Measurements from ENCODE around the gene WEE2. TPM values are rescaled to one million over a fixed set of nuclear protein-coding genes. Genes with fewer than 3 reads are reported as not detected.
"Not testable (repeated sequence)": the region's sequence is repeated elsewhere in the genome, so short reads cannot be mapped to it uniquely, and the experiment has no call there.

Gene WEE2
- total RNA-seq, 4 donors from 2014 or later = 0.07 TPM; not detected in 3

GRCh38 chr7:141744131-141744530, 36.0 kb downstream of the WEE2 start:
- Histone ChIP-seq H3K36me3 (no peaks in the 10 kb centered on the region), H3K27ac (no peak overlapping the region), H3K27me3 (no peaks in the 10 kb centered on the region), H3K4me1 (peaks cover 0 to 4% of the 10 kb centered on the region in 2 donors), H3K9me3 (no peaks in the 10 kb centered on the region), H3K4me3 (no peak overlapping the region)
- no peak for DNase-seq
- TF ChIP-seq CTCF (IDR thresholded peaks at IDR 0.05) = no peak
- TF ChIP-seq POLR2A (IDR thresholded peaks at IDR 0.05) = no peak
- intact Hi-C loops (cut with DNase I; ENCODE audit: low total_unique reads) = no loop called here

GRCh38 chr7:141748396-141748795, 40.2 kb downstream of the WEE2 start:
- intact Hi-C loops (cut with DNase I; ENCODE audit: low total_unique reads) = no loop called here
- Histone ChIP-seq H3K4me1 (no peaks in the 10 kb centered on the region), H3K27ac (no peak overlapping the region), H3K27me3 (no peaks in the 10 kb centered on the region), H3K9me3 (peaks cover 0 to 10% of the 10 kb centered on the region in 2 donors), H3K36me3 (peaks cover 0 to 3% of the 10 kb centered on the region in 2 donors), H3K4me3 (no peak overlapping the region)
- TF ChIP-seq POLR2A (IDR thresholded peaks at IDR 0.05) (no peak), CTCF (IDR thresholded peaks at IDR 0.05) (no peak)
- DNase-seq = no peak

DNA sequence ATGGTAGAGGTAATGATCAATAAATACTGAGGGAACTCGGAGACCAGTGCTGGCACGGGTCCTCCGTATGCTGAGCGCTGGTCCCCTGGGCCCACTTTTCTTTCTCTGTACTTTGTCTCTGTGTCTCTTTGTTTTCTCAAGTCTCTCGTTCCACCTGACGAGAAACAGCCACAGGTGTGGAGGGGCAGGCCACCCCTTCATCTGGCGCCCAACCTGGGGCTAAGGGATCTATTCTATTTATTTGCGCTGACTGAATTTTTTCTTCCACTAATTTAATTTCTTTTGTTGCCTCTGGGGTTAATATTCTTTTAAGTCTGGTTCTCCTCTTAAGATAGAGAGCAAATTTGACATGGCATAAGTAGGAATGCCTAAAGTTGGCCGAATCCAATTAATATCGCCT, 43.8 kb downstream of the WEE2 start:
- H3K4me3 ChIP-seq; H3K36me3 ChIP-seq; DNase-seq; intact Hi-C loops (cut with DNase I; ENCODE audit: low total_unique reads); H3K27me3 ChIP-seq; H3K4me1 ChIP-seq; H3K27ac ChIP-seq; H3K9me3 ChIP-seq: not testable (repeated sequence)

DNA sequence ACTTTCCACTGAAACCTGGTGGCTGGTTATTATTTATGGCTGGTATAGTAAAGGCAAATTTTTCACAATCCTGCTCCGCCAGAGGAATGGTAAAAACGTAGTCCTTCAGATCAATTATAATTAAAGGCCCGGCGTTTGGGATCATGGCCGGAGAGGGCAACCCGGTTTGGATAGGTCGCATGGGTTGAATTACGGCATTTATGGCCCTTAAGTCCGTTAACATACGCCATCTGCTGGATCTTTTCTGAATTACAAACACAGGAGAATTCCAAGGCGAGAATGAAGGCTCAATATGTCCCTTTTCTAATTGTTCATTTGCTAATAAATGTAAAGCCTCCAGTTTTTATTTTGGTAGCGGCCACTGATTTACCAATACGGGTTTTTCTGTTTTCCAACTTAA, 44.5 kb downstream of the WEE2 start:
- Histone ChIP-seq H3K27me3 (no peaks in the 10 kb centered on the region), H3K9me3 (peaks cover 0 to 10% of the 10 kb centered on the region in 2 donors), H3K4me1 (no peaks in the 10 kb centered on the region), H3K36me3 (peaks cover 0 to 3% of the 10 kb centered on the region in 2 donors), H3K27ac (no peak overlapping the region), H3K4me3 (no peak overlapping the region)
- no peak for TF ChIP-seq POLR2A (IDR thresholded peaks at IDR 0.05)
- TF ChIP-seq CTCF (IDR thresholded peaks at IDR 0.05) = no peak
- intact Hi-C loops (cut with DNase I; ENCODE audit: low total_unique reads) = no loop called here
- DNase-seq = no peak

- intact Hi-C loops (cut with DNase I; ENCODE audit: low total_unique reads) = no loop called here
- H3K9me3 ChIP-seq = peaks cover 0 to 10% of the 10 kb centered on the region in 2 donors
- no peak for DNase-seq
- no peak overlapping the region for H3K27ac ChIP-seq
- peaks cover 0 to 1% of the 10 kb centered on the region in 2 donors for H3K36me3 ChIP-seq
- no peak overlapping the region for H3K4me3 ChIP-seq
- no peaks in the 10 kb centered on the region for H3K4me1 ChIP-seq
- TF ChIP-seq POLR2A (IDR thresholded peaks at IDR 0.05) (no peak), CTCF (IDR thresholded peaks at IDR 0.05) (peak in 1 of 4 experiments; percentile 3)
- H3K27me3 ChIP-seq = no peaks in the 10 kb centered on the region
These were observed 46.8 kb downstream of the WEE2 start for GRCh38 chr7:141754939-141755338.

GRCh38 chr7:141763797-141764196, 55.6 kb downstream of the WEE2 start, which contains the start of gene TAS2R3:
Gene TAS2R3, plus strand, starts transcription at chr7:141764097. Its CDS starts 62 bp downstream, at chr7:141764159.
- H3K9me3 ChIP-seq = no peaks in the 10 kb centered on the region
- no peaks in the 10 kb centered on the region for H3K27me3 ChIP-seq
- no peak within 1 kb of the TSS for H3K27ac ChIP-seq
- intact Hi-C loops (cut with DNase I; ENCODE audit: low total_unique reads) = no loop called here
- H3K36me3 ChIP-seq = no peaks in the 10 kb centered on the region
- H3K4me1 ChIP-seq = no peaks in the 10 kb centered on the region
- DNase-seq = no peak
- H3K4me3 ChIP-seq = no peak within 1 kb of the TSS
- no peak for TF ChIP-seq CTCF (IDR thresholded peaks at IDR 0.05)
- TF ChIP-seq POLR2A (IDR thresholded peaks at IDR 0.05) = no peak

- not testable (repeated sequence) for H3K27ac ChIP-seq
These were observed 62.0 kb downstream of the WEE2 start for GRCh38 chr7:141770083-141770583.

More at GRCh38 chr7:141770083-141770583, 62.0 kb downstream of the WEE2 start:
- H3K36me3 ChIP-seq; H3K4me3 ChIP-seq; H3K9me3 ChIP-seq; H3K4me1 ChIP-seq; DNase-seq; intact Hi-C loops (cut with DNase I; ENCODE audit: low total_unique reads); H3K27me3 ChIP-seq: not testable (repeated sequence)

All from uterus (tissue), 4 donors.